Activated CD4-positive, alpha-beta T cell treated with anti-CD3 and anti-CD28 coated beads, Interleukin-2, amount 50 U/mL, for 4 hours (primary cell): ENCODE measurements around the gene CYP2F1.
"Not testable (repeated sequence)": the region's sequence is repeated elsewhere in the genome, so short reads cannot be mapped to it uniquely, and the experiment has no call there.

ENCODE experiments used
- DNase-seq, 2 experiments: peaks; one replicate each; pipeline ENCODE4 v3.0.0-alpha.2; 2020

The CYP2F1 gene

GRCh38 chr19:41114132-41114531 is at the start of gene CYP2F1:
TSS of gene CYP2F1 (plus strand) at chr19:41114432. CDS start at chr19:41116189, 1,757 bp downstream.
- DNase-seq, result no peak

GRCh38 chr19:41064974-41065569 is 49.2 kb upstream of the CYP2F1 start:
- no peak for DNase-seq

- DNase-seq, result no peak
Observed at GRCh38 chr19:41076286-41076685, 37.9 kb upstream of the CYP2F1 start.

GRCh38 chr19:41083516-41083915 is 30.7 kb upstream of the CYP2F1 start:
- no peak for DNase-seq

- no peak for DNase-seq
Observed at GRCh38 chr19:41085748-41086415, 28.4 kb upstream of the CYP2F1 start.

GRCh38 chr19:41088151-41088550 is 26.1 kb upstream of the CYP2F1 start, which contains the start of gene CYP2A13:
TSS of gene CYP2A13 (plus strand) at chr19:41088451. CDS start at chr19:41088472, 21 bp downstream.
- no peak for DNase-seq

- no peak for DNase-seq
Observed at GRCh38 chr19:41089959-41090358, 24.3 kb upstream of the CYP2F1 start.

GRCh38 chr19:41095703-41096102 is 18.5 kb upstream of the CYP2F1 start:
- no peak for DNase-seq

- DNase-seq, result no peak
Observed at GRCh38 chr19:41096353-41096752, 17.9 kb upstream of the CYP2F1 start.

- DNase-seq, result no peak
Observed at GRCh38 chr19:41097302-41097701, 16.9 kb upstream of the CYP2F1 start.

GRCh38 chr19:41098762-41099161 is 15.5 kb upstream of the CYP2F1 start:
- DNase-seq, result no peak

- DNase-seq, result not testable (repeated sequence)
Observed at GRCh38 chr19:41102210-41102609, 12.0 kb upstream of the CYP2F1 start.

GRCh38 chr19:41106177-41106576 is 8.1 kb upstream of the CYP2F1 start:
- DNase-seq, result no peak

- DNase-seq, result no peak
Observed at GRCh38 chr19:41111296-41111695, 2.9 kb upstream of the CYP2F1 start.

GRCh38 chr19:41111750-41112295 is 2.4 kb upstream of the CYP2F1 start:
- DNase-seq, result no peak

- no peak for DNase-seq
Observed at GRCh38 chr19:41112728-41113290, 1.4 kb upstream of the CYP2F1 start.

GRCh38 chr19:41116261-41116660 is 2.0 kb downstream of the CYP2F1 start:
- no peak for DNase-seq

- DNase-seq, result peak in 1 of 2 experiments; percentile 18
Observed at GRCh38 chr19:41120929-41121911, 7.0 kb downstream of the CYP2F1 start.

GRCh38 chr19:41122846-41123245 is 8.6 kb downstream of the CYP2F1 start:
- not testable (repeated sequence) for DNase-seq

- DNase-seq, result no peak
Observed at GRCh38 chr19:41123716-41124294, 9.6 kb downstream of the CYP2F1 start.

- peak; percentile 39 to 40 for DNase-seq
Observed at GRCh38 chr19:41126765-41127203, 12.6 kb downstream of the CYP2F1 start.

GRCh38 chr19:41127362-41127761 is 13.1 kb downstream of the CYP2F1 start:
- DNase-seq, result not testable (repeated sequence)
